SJSA1 (cell line): Measurements from ENCODE around the gene ACTL8. TPM values are rescaled to one million over a fixed set of nuclear protein-coding genes. Genes with fewer than 3 reads are reported as not detected.

ENCODE experiments used
- DNase-seq, 2 experiments: peaks; one replicate each; pipeline ENCODE4 v3.0.0-alpha.2; 2015 to 2020; ENCODE audit warnings: low spot score in 2 of 2, low read depth in 1 of 2
- H3K27ac ChIP-seq: fragments of 250-450 bp; sonication (Bioruptor Pico); 2 replicates; pipeline ENCODE4 v1.5.1; 2020; ENCODE audit warnings: mild to moderate bottlenecking, moderate library complexity
- H3K27me3 ChIP-seq: fragments of 250-450 bp; sonication (Bioruptor Pico); replicated peaks from 2 replicates; pipeline ENCODE4 v1.5.1; 2020; ENCODE audit warnings: mild to moderate bottlenecking, moderate library complexity
- H3K36me3 ChIP-seq: fragments of 250-450 bp; sonication (Bioruptor Pico); 2 replicates; pipeline ENCODE4 v1.5.1; 2020; ENCODE audit warnings: mild to moderate bottlenecking
- H3K4me1 ChIP-seq: fragments of 250-450 bp; sonication (Bioruptor Pico); replicated peaks from 2 replicates; pipeline ENCODE4 v1.6.1; 2021; ENCODE audit warnings: mild to moderate bottlenecking
- H3K4me3 ChIP-seq: fragments of 250-450 bp; sonication (Bioruptor Pico); 2 replicates; pipeline ENCODE4 v1.5.1; 2020; ENCODE audit warnings: mild to moderate bottlenecking
- H3K9me3 ChIP-seq: fragments of 250-450 bp; sonication (Bioruptor Pico); replicated peaks from 2 replicates; pipeline ENCODE4 v1.5.1; 2020; ENCODE audit warnings: mild to moderate bottlenecking
- total RNA-seq: library from RNA; depleted of rRNA; stranded (reverse); fragments of >200 nt; shearing (Covaris generic); gene quantifications from 2 replicates; pipeline ENCODE4 v1.2.3, GENCODE V29; 2014

ACTL8 gene
- total RNA-seq, 1 experiment from 2014 or later = not detected

- Histone ChIP-seq H3K4me3 (no peak overlapping the region), H3K4me1 (no peaks in the 10 kb centered on the region), H3K27ac (no peak overlapping the region), H3K36me3 (no peaks in the 10 kb centered on the region), H3K27me3 (peaks cover 12% of the 10 kb centered on the region), H3K9me3 (no peaks in the 10 kb centered on the region)
- DNase-seq = no peak
These were observed 82.3 kb downstream of the ACTL8 start for GRCh38 chr1:17837233-17838030.

GRCh38 chr1:17839641-17840196, 84.6 kb downstream of the ACTL8 start:
- no peaks in the 10 kb centered on the region for H3K9me3 ChIP-seq
- no peaks in the 10 kb centered on the region for H3K36me3 ChIP-seq
- DNase-seq = no peak
- no peak overlapping the region for H3K27ac ChIP-seq
- peaks cover 5% of the 10 kb centered on the region for H3K27me3 ChIP-seq
- no peaks in the 10 kb centered on the region for H3K4me1 ChIP-seq
- H3K4me3 ChIP-seq = no peak overlapping the region

- no peaks in the 10 kb centered on the region for H3K9me3 ChIP-seq
- H3K27me3 ChIP-seq = no peaks in the 10 kb centered on the region; the same call in 1 of the 2 replicates
- H3K36me3 ChIP-seq = no peaks in the 10 kb centered on the region
- H3K4me3 ChIP-seq = no peak overlapping the region
- no peak overlapping the region for H3K27ac ChIP-seq
- no peak for DNase-seq
- H3K4me1 ChIP-seq = no peaks in the 10 kb centered on the region
These were observed 86.8 kb downstream of the ACTL8 start for GRCh38 chr1:17841944-17842343.

- Histone ChIP-seq H3K27me3 (no peaks in the 10 kb centered on the region; the same call in 1 of the 2 replicates), H3K4me1 (no peaks in the 10 kb centered on the region), H3K36me3 (no peaks in the 10 kb centered on the region), H3K27ac (no peak overlapping the region), H3K4me3 (no peak overlapping the region), H3K9me3 (no peaks in the 10 kb centered on the region)
- DNase-seq = no peak
These were observed 87.6 kb downstream of the ACTL8 start for GRCh38 chr1:17842686-17843085.

- Histone ChIP-seq H3K4me1 (no peaks in the 10 kb centered on the region), H3K4me3 (no peak overlapping the region), H3K9me3 (no peaks in the 10 kb centered on the region), H3K27me3 (no peaks in the 10 kb centered on the region; the same call in 1 of the 2 replicates), H3K36me3 (no peaks in the 10 kb centered on the region), H3K27ac (no peak overlapping the region)
- DNase-seq = no peak
These were observed 89.2 kb downstream of the ACTL8 start for GRCh38 chr1:17844185-17844826.

GRCh38 chr1:17845583-17845982, 90.5 kb downstream of the ACTL8 start:
- Histone ChIP-seq H3K27ac (no peak overlapping the region), H3K4me3 (no peak overlapping the region), H3K36me3 (no peaks in the 10 kb centered on the region), H3K9me3 (no peaks in the 10 kb centered on the region), H3K27me3 (no peaks in the 10 kb centered on the region; the same call in 1 of the 2 replicates), H3K4me1 (no peaks in the 10 kb centered on the region)
- no peak for DNase-seq

GRCh38 chr1:17846341-17846740, 91.2 kb downstream of the ACTL8 start:
- Histone ChIP-seq H3K4me1 (no peaks in the 10 kb centered on the region), H3K27ac (no peak overlapping the region), H3K36me3 (no peaks in the 10 kb centered on the region), H3K9me3 (no peaks in the 10 kb centered on the region), H3K4me3 (no peak overlapping the region), H3K27me3 (no peaks in the 10 kb centered on the region; the same call in 1 of the 2 replicates)
- no peak for DNase-seq

GRCh38 chr1:17847111-17847510, 92.0 kb downstream of the ACTL8 start:
- Histone ChIP-seq H3K4me3 (no peak overlapping the region), H3K9me3 (no peaks in the 10 kb centered on the region), H3K4me1 (no peaks in the 10 kb centered on the region), H3K27me3 (no peaks in the 10 kb centered on the region; the same call in 1 of the 2 replicates), H3K36me3 (no peaks in the 10 kb centered on the region), H3K27ac (no peak overlapping the region)
- DNase-seq = no peak

- DNase-seq = no peak
- Histone ChIP-seq H3K27me3 (peaks cover 3% of the 10 kb centered on the region; the same call in 1 of the 2 replicates), H3K4me3 (no peak overlapping the region), H3K4me1 (no peaks in the 10 kb centered on the region), H3K9me3 (no peaks in the 10 kb centered on the region), H3K27ac (no peak overlapping the region), H3K36me3 (no peaks in the 10 kb centered on the region)
These were observed 94.1 kb downstream of the ACTL8 start for GRCh38 chr1:17849216-17849615.

GRCh38 chr1:17851056-17851455, 95.9 kb downstream of the ACTL8 start:
- no peaks in the 10 kb centered on the region for H3K9me3 ChIP-seq
- no peak for DNase-seq
- H3K4me3 ChIP-seq = no peak overlapping the region
- H3K27me3 ChIP-seq = 0 out of 2 replicates have a peak, but pooled peaks cover 8% of the 10 kb centered on the region
- no peaks in the 10 kb centered on the region for H3K4me1 ChIP-seq
- H3K36me3 ChIP-seq = no peaks in the 10 kb centered on the region
- no peak overlapping the region for H3K27ac ChIP-seq

GRCh38 chr1:17852383-17852782, 97.2 kb downstream of the ACTL8 start:
- Histone ChIP-seq H3K27ac (no peak overlapping the region), H3K9me3 (no peaks in the 10 kb centered on the region), H3K4me3 (no peak overlapping the region), H3K27me3 (0 out of 2 replicates have a peak, but pooled peaks cover 8% of the 10 kb centered on the region), H3K36me3 (no peaks in the 10 kb centered on the region), H3K4me1 (no peaks in the 10 kb centered on the region)
- no peak for DNase-seq

GRCh38 chr1:17853241-17853935, 98.3 kb downstream of the ACTL8 start:
- no peak overlapping the region for H3K4me3 ChIP-seq
- H3K36me3 ChIP-seq = no peaks in the 10 kb centered on the region
- H3K4me1 ChIP-seq = no peaks in the 10 kb centered on the region
- 0 out of 2 replicates have a peak, but pooled peaks cover 8% of the 10 kb centered on the region for H3K27me3 ChIP-seq
- no peaks in the 10 kb centered on the region for H3K9me3 ChIP-seq
- no peak overlapping the region for H3K27ac ChIP-seq
- no peak for DNase-seq

- Histone ChIP-seq H3K27me3 (0 out of 2 replicates have a peak, but pooled peaks cover 8% of the 10 kb centered on the region), H3K9me3 (no peaks in the 10 kb centered on the region), H3K36me3 (no peaks in the 10 kb centered on the region), H3K4me1 (no peaks in the 10 kb centered on the region), H3K27ac (no peak overlapping the region), H3K4me3 (no peak overlapping the region)
- no peak for DNase-seq
These were observed 101.5 kb downstream of the ACTL8 start for GRCh38 chr1:17856496-17857108.
